HepG2 (cell line): ENCODE data around the gene ARL16. TPM values are rescaled to one million over a fixed set of nuclear protein-coding genes. Genes with fewer than 3 reads are reported as not detected.

Experiments used
- ATF2 ChIP-seq: sonication (generic); formaldehyde crosslinking; IDR thresholded peaks from 2 replicates; pipeline ENCODE4 v1.4.0; 2020; ENCODE audit warnings: missing genetic modification reagents
- CCDC6 ChIP-seq: sonication (generic); formaldehyde crosslinking; IDR thresholded peaks from 2 replicates; pipeline ENCODE4 v1.8.1; 2022; ENCODE audit warnings: mild to moderate bottlenecking, missing genetic modification reagents, moderate library complexity
- CHD2 ChIP-seq: IDR thresholded peaks from 2 replicates; pipeline ENCODE4 v1.6.1; 2011; ENCODE audit warnings: low read depth, low read length, improper control_type of control experiment
- GATAD1 ChIP-seq: IDR thresholded peaks from 2 replicates; pipeline ENCODE4 v1.6.1; 2016; ENCODE audit warnings: missing genetic modification reagents, missing compliant biosample characterization
- GRHL1 ChIP-seq: sonication (generic); formaldehyde crosslinking; conservative IDR thresholded peaks from 2 replicates; pipeline ENCODE4 v1.8.0; 2022; ENCODE audit warnings: missing genetic modification reagents
- HOXA3 ChIP-seq: sonication (generic); formaldehyde crosslinking; IDR thresholded peaks from 2 replicates; pipeline ENCODE4 v1.5.0; 2020; ENCODE audit warnings: missing genetic modification reagents
- KLF16 ChIP-seq, 2 experiments: sonication (generic) in 1 of 2; formaldehyde crosslinking in 1 of 2; IDR thresholded peaks; 2 replicates each; pipeline versions ENCODE4 v1.6.1 to v1.8.0; 2016 to 2023; ENCODE audit warnings: missing genetic modification reagents in 2 of 2, missing compliant biosample characterization in 1 of 2
- MAF1 ChIP-seq: sonication (generic); formaldehyde crosslinking; IDR thresholded peaks from 2 replicates; pipeline ENCODE4 v1.5.0; 2020; ENCODE audit warnings: missing genetic modification reagents, borderline replicate concordance
- MZF1 ChIP-seq: sonication (generic); formaldehyde crosslinking; IDR thresholded peaks from 2 replicates; pipeline ENCODE4 v1.8.1; 2023; ENCODE audit warnings: mild to moderate bottlenecking, missing genetic modification reagents, borderline replicate concordance
- NR2F6 ChIP-seq, 2 experiments: IDR thresholded peaks; 2 replicates each; pipeline ENCODE4 v1.6.1; 2016; ENCODE audit warnings: antibody characterized with exemption in 1 of 2, mild to moderate bottlenecking in 1 of 2
- PPARG ChIP-seq: conservative IDR thresholded peaks from 2 replicates; pipeline ENCODE4 v1.6.1; 2016; ENCODE audit warnings: missing biosample characterization, missing genetic modification reagents
- RCOR2 ChIP-seq: IDR thresholded peaks from 2 replicates; pipeline ENCODE4 v1.6.1; 2016; ENCODE audit warnings: missing biosample characterization, missing genetic modification reagents
- RFX5 ChIP-seq: IDR thresholded peaks from 2 replicates; pipeline ENCODE4 v1.6.1; 2011; ENCODE audit warnings: low read depth, low read length, improper control_type of control experiment
- RXRA ChIP-seq: sonication (generic); formaldehyde crosslinking; IDR thresholded peaks from 2 replicates; pipeline ENCODE4 v1.5.1; 2020; ENCODE audit warnings: missing genetic modification reagents
- RXRB ChIP-seq: IDR thresholded peaks from 2 replicates; pipeline ENCODE4 v1.6.1; 2016; ENCODE audit warnings: borderline replicate concordance, missing genetic modification reagents, missing compliant biosample characterization
- SMAD1 ChIP-seq: sonication (generic); formaldehyde crosslinking; IDR thresholded peaks from 2 replicates; pipeline ENCODE4 v1.4.0; 2020; ENCODE audit warnings: missing genetic modification reagents, low read depth, mild to moderate bottlenecking, borderline replicate concordance
- SSRP1 ChIP-seq: IDR thresholded peaks from 2 replicates; pipeline ENCODE4 v1.6.1; 2016; ENCODE audit warnings: control low read depth
- TBL1XR1 ChIP-seq: fragments of 150-350 bp; IDR thresholded peaks from 2 replicates; pipeline ENCODE4 v1.6.1; 2014; ENCODE audit warnings: borderline replicate concordance, low read length; ENCODE audit not compliant: partially characterized antibody
- ZBTB8A ChIP-seq: sonication (generic); formaldehyde crosslinking; IDR thresholded peaks from 2 replicates; pipeline ENCODE4 v1.4.0; 2020; ENCODE audit warnings: mild to moderate bottlenecking, low read depth, missing genetic modification reagents, borderline replicate concordance
- ZFP1 ChIP-seq: IDR thresholded peaks from 2 replicates; pipeline ENCODE4 v1.6.1; 2016
- ZMYM3 ChIP-seq: sonication (generic); formaldehyde crosslinking; IDR thresholded peaks from 2 replicates; pipeline ENCODE4 v1.5.1; 2020; ENCODE audit warnings: mild to moderate bottlenecking, missing genetic modification reagents
- ZNF230 ChIP-seq: sonication (generic); formaldehyde crosslinking; IDR thresholded peaks from 2 replicates; pipeline ENCODE4 v1.4.0; 2020; ENCODE audit warnings: mild to moderate bottlenecking, missing genetic modification reagents
- ZNF382 ChIP-seq: sonication (generic); formaldehyde crosslinking; IDR thresholded peaks from 2 replicates; pipeline ENCODE4 v1.5.0; 2020; ENCODE audit warnings: missing genetic modification reagents, mild to moderate bottlenecking, borderline replicate concordance
- ZNF484 ChIP-seq: sonication (generic); formaldehyde crosslinking; IDR thresholded peaks from 2 replicates; pipeline ENCODE4 v1.5.1; 2020; ENCODE audit warnings: mild to moderate bottlenecking, low read depth, missing genetic modification reagents, borderline replicate concordance
- ZNF557 ChIP-seq: sonication (generic); formaldehyde crosslinking; IDR thresholded peaks from 2 replicates; pipeline ENCODE4 v1.4.0; 2020; ENCODE audit warnings: missing genetic modification reagents
- ZNF564 ChIP-seq: sonication (generic); formaldehyde crosslinking; IDR thresholded peaks from 2 replicates; pipeline ENCODE4 v1.8.1; 2023; ENCODE audit warnings: mild to moderate bottlenecking, missing genetic modification reagents
- ZNF589 ChIP-seq: sonication (generic); formaldehyde crosslinking; conservative IDR thresholded peaks from 2 replicates; pipeline ENCODE4 v1.8.0; 2022; ENCODE audit warnings: mild to moderate bottlenecking, moderate library complexity, missing genetic modification reagents
- ZNF629 ChIP-seq: sonication (generic); formaldehyde crosslinking; conservative IDR thresholded peaks from 2 replicates; pipeline ENCODE4 v1.5.0; 2020; ENCODE audit warnings: missing genetic modification reagents
- ZNF724P ChIP-seq: sonication (generic); formaldehyde crosslinking; IDR thresholded peaks from 2 replicates; pipeline ENCODE4 v1.8.0; 2022; ENCODE audit warnings: missing genetic modification reagents, borderline replicate concordance
- polyA plus RNA-seq, 8 experiments: library from polyadenylated mRNA; depleted of rRNA in 3 of 8; stranded (reverse) in 7 of 8; unstranded in 1 of 8; fragments of >200 nt; fragmentation: Illumina TruSeq in 4 of 8; extraction: Trizol in 4 of 8; gene quantifications; 2 replicates each; pipeline versions ENCODE4 v1.2.1 to v1.2.3, GENCODE V29; 2011 to 2016; ENCODE audit warnings: low read depth in 4 of 8, missing spikeins in 1 of 8, mixed read lengths in 1 of 8; ENCODE audit not compliant: insufficient read depth in 1 of 8
- total RNA-seq, 5 experiments: library from RNA; depleted of rRNA; stranded (reverse); fragments of >200 nt; fragmentation: Illumina TruSeq; extraction: Trizol; gene quantifications; 2 replicates each; pipeline ENCODE4 v1.2.3, GENCODE V29; 2016; ENCODE audit warnings: low read depth in 1 of 5
- TF ChIP-seq, protein P1 (sequence below): sonication (generic); formaldehyde crosslinking; IDR thresholded peaks from 2 replicates; pipeline ENCODE4 v1.5.0; 2020; ENCODE audit warnings: missing genetic modification reagents
- TF ChIP-seq, protein P2 (sequence below): sonication (generic); formaldehyde crosslinking; IDR thresholded peaks from 2 replicates; pipeline ENCODE4 v1.4.0; 2020; ENCODE audit warnings: missing genetic modification reagents

ARL16 gene
- total and polyA plus RNA-seq, 2 of the 13 experiments (the other 11 are each of a cell fraction or from before 2014, with no cell fraction given): 20.8 to 30.8 TPM

GRCh38 chr17:81659038-81659437, 24.6 kb downstream of the ARL16 start (continued):
- TF ChIP-seq RCOR2 (peak; percentile 34; the same call in 1 of the 2 replicates), HOXA3 (CRISPR knock-in tag) (no peak), RFX5 (no peak), MZF1 (no peak), MAF1 (CRISPR knock-in tag) (no peak), ZNF724P (CRISPR knock-in tag) (no peak), RXRB (peak; percentile 43; the same call in 1 of the 2 replicates), ZMYM3 (peak; percentile 60), RXRA (CRISPR knock-in tag) (no peak), ZNF589 (CRISPR knock-in tag) (no peak), GATAD1 (CRISPR knock-in tag) (no peak), SSRP1 (CRISPR knock-in tag) (no peak), CHD2 (no peak), GRHL1 (no peak), ZNF557 (CRISPR knock-in tag) (no peak), CCDC6 (CRISPR knock-in tag) (no peak), ZNF230 (CRISPR knock-in tag) (no peak), ZBTB8A (no peak), KLF16 (CRISPR knock-in tag; IDR thresholded peaks at IDR 0.05) (no peak), ZNF629 (CRISPR knock-in tag) (no peak), SMAD1 (CRISPR knock-in tag) (no peak), ZFP1 (no peak), ZNF382 (CRISPR knock-in tag) (no peak), NR2F6 (IDR thresholded peaks at IDR 0.05) (no peak), NR2F6 (CRISPR knock-in tag; IDR thresholded peaks at IDR 0.05) (0 out of 2 replicates have a peak, but pooled peaks have one; percentile 27), ZNF484 (CRISPR knock-in tag) (no peak), ZNF564 (CRISPR knock-in tag) (no peak), PPARG (peak; percentile 55), TBL1XR1 (peak; percentile 67), ATF2 (CRISPR knock-in tag) (no peak)
- TF ChIP-seq, protein P1, sequence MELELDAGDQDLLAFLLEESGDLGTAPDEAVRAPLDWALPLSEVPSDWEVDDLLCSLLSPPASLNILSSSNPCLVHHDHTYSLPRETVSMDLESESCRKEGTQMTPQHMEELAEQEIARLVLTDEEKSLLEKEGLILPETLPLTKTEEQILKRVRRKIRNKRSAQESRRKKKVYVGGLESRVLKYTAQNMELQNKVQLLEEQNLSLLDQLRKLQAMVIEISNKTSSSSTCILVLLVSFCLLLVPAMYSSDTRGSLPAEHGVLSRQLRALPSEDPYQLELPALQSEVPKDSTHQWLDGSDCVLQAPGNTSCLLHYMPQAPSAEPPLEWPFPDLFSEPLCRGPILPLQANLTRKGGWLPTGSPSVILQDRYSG: no peak
- TF ChIP-seq, protein P2, sequence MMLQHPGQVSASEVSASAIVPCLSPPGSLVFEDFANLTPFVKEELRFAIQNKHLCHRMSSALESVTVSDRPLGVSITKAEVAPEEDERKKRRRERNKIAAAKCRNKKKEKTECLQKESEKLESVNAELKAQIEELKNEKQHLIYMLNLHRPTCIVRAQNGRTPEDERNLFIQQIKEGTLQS (CRISPR knock-in tag): no peak
